Right cardiac atrium (tissue), 5 donors: ENCODE measurements around the gene EYA2. TPM values are rescaled to one million over a fixed set of nuclear protein-coding genes. Genes with fewer than 3 reads are reported as not detected.
A peak's percentile ranks its signal among the peaks of the same experiment; 100 is the strongest.

Source experiments
- ATAC-seq, 2 donors: fragments of 200-7000 bp; cut with Tn5 transposase; one replicate each; pipeline versions ENCODE4 v1.8.0 to v1.9.1; 2020; ENCODE audit warnings: moderate library complexity in 2 of 2, mild to moderate bottlenecking in 1 of 2
- DNase-seq, 3 donors: peaks; one replicate each; pipeline ENCODE4 v3.0.0-alpha.2; 2020
- H3K27ac ChIP-seq: one replicate; pipeline ENCODE4 v1.5.1; 2013; ENCODE audit warnings: mild to moderate bottlenecking, low read length, control low read depth, moderate library complexity
- H3K27me3 ChIP-seq: one replicate; pipeline ENCODE4 v1.6.1; 2013; ENCODE audit not compliant: control insufficient read depth, insufficient read depth
- H3K4me1 ChIP-seq: one replicate; pipeline ENCODE4 v1.6.1; 2013; ENCODE audit warnings: low read length; ENCODE audit not compliant: control insufficient read depth, insufficient read depth
- H3K4me3 ChIP-seq: one replicate; pipeline ENCODE4 v1.5.1; 2013; ENCODE audit warnings: low read length, control low read depth
- H3K9me3 ChIP-seq: one replicate; pipeline ENCODE4 v1.6.1; 2013; ENCODE audit warnings: low read length; ENCODE audit not compliant: control insufficient read depth
- WGBS: extraction: QIAGEN DNeasy Blood & Tissue Kit; methylation state at CpG from one replicate; pipeline ENCODE4 v1.1.7; 2013; 5-methylcytosine and 5-hydroxymethylcytosine counted together
- intact Hi-C, 4 donors: fragments of 100-400 bp; cut with DNase I; formaldehyde crosslinking; loops; one replicate each; pipeline versions ENCODE4 v1.11.0 to v1.14.0; 2022 to 2023
- polyA plus RNA-seq: library from polyadenylated mRNA; stranded (reverse); fragments of 200-250 nt; gene quantifications from one replicate; pipeline ENCODE4 v1.2.3, GENCODE V29; 2013
- total RNA-seq, 4 donors: library from RNA; stranded (reverse); fragmentation: NEBNext Ultra II Directional; extraction: Animal tissue kit (Norgen Biotek cat#: 25700); gene quantifications; one replicate each; pipeline ENCODE4 v1.2.1, GENCODE V29; 2021
- donor health status: healthy with polysubstance abuse.
- donor health status: DM: no; HTN: yes; CAD: no.
- donor health status: DM: no; HTN: no; CAD: no.
- donor health status: DM: no; HTN: yes; CAD: no; lungs with severe emphysema.
- donor health status: DM: yes; HTN: yes; CAD: no.

EYA2 gene
- total and polyA plus RNA-seq, 5 donors, result 1.6 to 3.7 (median 3.4) TPM

GRCh38 chr20:47137231-47137870 lies 242.7 kb downstream of the EYA2 start:
- Histone ChIP-seq H3K4me1 (no peaks in the 10 kb centered on the region), H3K27ac (no peak overlapping the region), H3K27me3 (no peaks in the 10 kb centered on the region), H3K4me3 (no peak overlapping the region), H3K9me3 (no peaks in the 10 kb centered on the region)
- 77% methylated on average over 4 of the region's 4 CpGs for WGBS
- no peak for ATAC-seq
- intact Hi-C loops, result no loop called here
- DNase-seq, result no peak

GRCh38 chr20:47139934-47140535 lies 245.4 kb downstream of the EYA2 start:
- Histone ChIP-seq H3K27me3 (no peaks in the 10 kb centered on the region), H3K27ac (no peak overlapping the region), H3K4me3 (no peak overlapping the region), H3K9me3 (no peaks in the 10 kb centered on the region), H3K4me1 (no peaks in the 10 kb centered on the region)
- DNase-seq (no peak), ATAC-seq (no peak)
- 62% methylated on average over 5 of the region's 5 CpGs for WGBS
- intact Hi-C loops, result loop anchor here in 1 of 4 donors (10.0 kb wide), 1 partner anchor 375 kb away; no protein-coding TSS in a partner anchor

- intact Hi-C loops, result loop anchor here in 1 of 4 donors (10.0 kb wide), 1 partner anchor 377 kb away; no protein-coding TSS in a partner anchor
- no peak for ATAC-seq
Measured at GRCh38 chr20:47141350-47141921, 246.8 kb downstream of the EYA2 start.

GRCh38 chr20:47141941-47142773 lies 247.5 kb downstream of the EYA2 start:
- H3K9me3 ChIP-seq, result no peaks in the 10 kb centered on the region
- no peak overlapping the region for H3K27ac ChIP-seq
- H3K4me1 ChIP-seq, result no peaks in the 10 kb centered on the region
- 64% methylated on average over 5 of the region's 5 CpGs for WGBS
- ATAC-seq (peak; percentile 76 to 92), DNase-seq (no peak)
- no peaks in the 10 kb centered on the region for H3K27me3 ChIP-seq
- intact Hi-C loops, result loop anchor here in 1 of 4 donors (10.0 kb wide), 1 partner anchor 377 kb away; no protein-coding TSS in a partner anchor
- H3K4me3 ChIP-seq, result no peak overlapping the region

More at GRCh38 chr20:47141350-47141921, 246.8 kb downstream of the EYA2 start:
- Histone ChIP-seq H3K27ac (no peak overlapping the region), H3K4me1 (no peaks in the 10 kb centered on the region), H3K27me3 (no peaks in the 10 kb centered on the region), H3K9me3 (no peaks in the 10 kb centered on the region), H3K4me3 (no peak overlapping the region)
- WGBS, result 99% methylated on average over 2 of the region's 2 CpGs
- DNase-seq, result no peak

GRCh38 chr20:47142774-47143170 lies 248.1 kb downstream of the EYA2 start:
- 55% methylated on average over 14 of the region's 14 CpGs for WGBS
- peak; percentile 58 to 80 for ATAC-seq
- no peak overlapping the region for H3K4me3 ChIP-seq

GRCh38 chr20:47143657-47144056 lies 249.0 kb downstream of the EYA2 start:
- no peak overlapping the region for H3K27ac ChIP-seq
- 74% methylated on average over 4 of the region's 4 CpGs for WGBS

More at GRCh38 chr20:47142774-47143170, 248.1 kb downstream of the EYA2 start:
- intact Hi-C loops, result loop anchor here in 1 of 4 donors (10.0 kb wide), 1 partner anchor 378 kb away; no protein-coding TSS in a partner anchor
- H3K4me1 ChIP-seq, result no peaks in the 10 kb centered on the region
- H3K27me3 ChIP-seq, result no peaks in the 10 kb centered on the region
- no peak overlapping the region for H3K27ac ChIP-seq
- peak in 2 of 3 donors; percentile 61 to 64 for DNase-seq
- no peaks in the 10 kb centered on the region for H3K9me3 ChIP-seq

GRCh38 chr20:47144463-47144862 lies 249.8 kb downstream of the EYA2 start:
- H3K4me3 ChIP-seq, result no peak overlapping the region
- DNase-seq, result no peak
- no peaks in the 10 kb centered on the region for H3K9me3 ChIP-seq
- H3K4me1 ChIP-seq, result no peaks in the 10 kb centered on the region
- no peak overlapping the region for H3K27ac ChIP-seq
- no peak for ATAC-seq
- 90% methylated on average over 4 of the region's 4 CpGs for WGBS
- intact Hi-C loops, result loop anchor here in 1 of 4 donors (10.0 kb wide), 1 partner anchor 380 kb away; no protein-coding TSS in a partner anchor
- no peaks in the 10 kb centered on the region for H3K27me3 ChIP-seq

More at GRCh38 chr20:47143657-47144056, 249.0 kb downstream of the EYA2 start:
- Histone ChIP-seq H3K4me3 (no peak overlapping the region), H3K9me3 (no peaks in the 10 kb centered on the region), H3K4me1 (no peaks in the 10 kb centered on the region), H3K27me3 (no peaks in the 10 kb centered on the region)
- intact Hi-C loops, result loop anchor here in 1 of 4 donors (10.0 kb wide), 1 partner anchor 379 kb away; no protein-coding TSS in a partner anchor
- DNase-seq (no peak), ATAC-seq (no peak)

- Histone ChIP-seq H3K27ac (no peak overlapping the region), H3K4me1 (no peaks in the 10 kb centered on the region), H3K4me3 (no peak overlapping the region), H3K9me3 (no peaks in the 10 kb centered on the region), H3K27me3 (no peaks in the 10 kb centered on the region)
- 87% methylated on average over 7 of the region's 7 CpGs for WGBS
- DNase-seq (no peak), ATAC-seq (no peak)
- intact Hi-C loops, result loop anchor here in 1 of 4 donors (10.0 kb wide), 1 partner anchor 382 kb away; no protein-coding TSS in a partner anchor
Measured at GRCh38 chr20:47146686-47147085, 252.0 kb downstream of the EYA2 start.

GRCh38 chr20:47148059-47148458 lies 253.4 kb downstream of the EYA2 start:
- H3K27ac ChIP-seq, result no peak overlapping the region
- WGBS, result 90% methylated on average over 2 of the region's 2 CpGs
- DNase-seq (no peak), ATAC-seq (no peak)
- H3K4me3 ChIP-seq, result no peak overlapping the region
- intact Hi-C loops, result loop anchor here in 1 of 4 donors (10.0 kb wide), 1 partner anchor 383 kb away; no protein-coding TSS in a partner anchor
- no peaks in the 10 kb centered on the region for H3K4me1 ChIP-seq
- H3K9me3 ChIP-seq, result no peaks in the 10 kb centered on the region
- no peaks in the 10 kb centered on the region for H3K27me3 ChIP-seq

- no peaks in the 10 kb centered on the region for H3K27me3 ChIP-seq
- DNase-seq (no peak), ATAC-seq (no peak)
- H3K27ac ChIP-seq, result no peak overlapping the region
- no peak overlapping the region for H3K4me3 ChIP-seq
- 86% methylated on average over 5 of the region's 5 CpGs for WGBS
- no peaks in the 10 kb centered on the region for H3K9me3 ChIP-seq
- intact Hi-C loops, result loop anchor here (5.0 to 10.0 kb wide), 4 partner anchors 383 to 398 kb away; no protein-coding TSS in a partner anchor
- no peaks in the 10 kb centered on the region for H3K4me1 ChIP-seq
Measured at GRCh38 chr20:47149939-47150338, 255.3 kb downstream of the EYA2 start.
